Endothelial cell of umbilical vein (primary cell): ENCODE measurements around the gene KRTAP3-2.

Experiments
- EZH2 ChIP-seq: IDR thresholded peaks from 2 replicates; pipeline ENCODE4 v1.6.1; 2012; ENCODE audit warnings: borderline replicate concordance, low read depth, mild to moderate bottlenecking, moderate library complexity, low read length, inconsistent platforms; ENCODE audit not compliant: severe bottlenecking
- GATA2 ChIP-seq: IDR thresholded peaks from 2 replicates; pipeline ENCODE4 v1.7.0; 2011; ENCODE audit warnings: low read depth, mild to moderate bottlenecking, moderate library complexity, mixed read lengths, low read length; ENCODE audit not compliant: insufficient read length, insufficient read depth
- POLR2A ChIP-seq: IDR thresholded peaks from 2 replicates; pipeline ENCODE4 v1.6.1; 2012; ENCODE audit warnings: low read depth, mild to moderate bottlenecking, control low read depth, low read length
- POLR2AphosphoS5 ChIP-seq: IDR thresholded peaks from 2 replicates; pipeline ENCODE4 v1.6.1; 2012; ENCODE audit warnings: low read depth, mild to moderate bottlenecking, control low read depth, low read length, moderate library complexity; ENCODE audit not compliant: insufficient read depth
- TF ChIP-seq, protein P1 (sequence below), 2 donors: IDR thresholded peaks; 1 replicate in 1 of 2; 2 replicates in 1 of 2; pipeline ENCODE4 v1.5.1; 2011; ENCODE audit warnings: low read length in 2 of 2, mild to moderate bottlenecking in 2 of 2, moderate library complexity in 2 of 2, control low read depth in 1 of 2, inconsistent platforms in 1 of 2, low read depth in 1 of 2; ENCODE audit not compliant: insufficient read depth in 1 of 2; ENCODE audit errors: extremely low read depth in 1 of 2
- TF ChIP-seq, protein P2 (sequence below): IDR thresholded peaks from 2 replicates; pipeline ENCODE4 v1.6.1; 2011; ENCODE audit not compliant: insufficient read depth, insufficient read length

DNA sequence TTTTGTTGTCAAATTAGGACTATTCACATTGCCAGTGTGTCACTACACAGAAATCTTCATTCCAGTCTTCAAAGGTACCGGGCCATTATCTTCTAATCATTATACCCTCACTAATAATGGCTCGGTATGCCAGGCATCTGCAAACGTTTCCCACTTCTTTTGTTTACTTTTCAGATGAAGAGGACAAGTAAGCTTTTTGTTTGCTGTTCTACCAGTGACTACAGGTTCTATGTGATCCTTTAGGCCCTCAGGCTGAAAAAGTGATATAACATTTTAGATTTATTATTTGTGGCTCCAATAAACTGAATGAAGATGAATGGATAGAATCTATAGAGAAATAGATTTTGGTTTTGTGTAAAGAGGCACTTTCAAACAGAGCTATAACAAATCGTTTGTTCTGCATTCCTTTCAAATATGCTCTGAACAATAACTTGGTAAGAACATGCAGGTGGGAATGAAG lies 9.6 kb upstream of the KRTAP3-2 start:
- TF ChIP-seq EZH2 (no peak), POLR2AphosphoS5 (no peak), POLR2A (no peak), GATA2 (no peak)
- TF ChIP-seq, protein P1, sequence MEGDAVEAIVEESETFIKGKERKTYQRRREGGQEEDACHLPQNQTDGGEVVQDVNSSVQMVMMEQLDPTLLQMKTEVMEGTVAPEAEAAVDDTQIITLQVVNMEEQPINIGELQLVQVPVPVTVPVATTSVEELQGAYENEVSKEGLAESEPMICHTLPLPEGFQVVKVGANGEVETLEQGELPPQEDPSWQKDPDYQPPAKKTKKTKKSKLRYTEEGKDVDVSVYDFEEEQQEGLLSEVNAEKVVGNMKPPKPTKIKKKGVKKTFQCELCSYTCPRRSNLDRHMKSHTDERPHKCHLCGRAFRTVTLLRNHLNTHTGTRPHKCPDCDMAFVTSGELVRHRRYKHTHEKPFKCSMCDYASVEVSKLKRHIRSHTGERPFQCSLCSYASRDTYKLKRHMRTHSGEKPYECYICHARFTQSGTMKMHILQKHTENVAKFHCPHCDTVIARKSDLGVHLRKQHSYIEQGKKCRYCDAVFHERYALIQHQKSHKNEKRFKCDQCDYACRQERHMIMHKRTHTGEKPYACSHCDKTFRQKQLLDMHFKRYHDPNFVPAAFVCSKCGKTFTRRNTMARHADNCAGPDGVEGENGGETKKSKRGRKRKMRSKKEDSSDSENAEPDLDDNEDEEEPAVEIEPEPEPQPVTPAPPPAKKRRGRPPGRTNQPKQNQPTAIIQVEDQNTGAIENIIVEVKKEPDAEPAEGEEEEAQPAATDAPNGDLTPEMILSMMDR (IDR thresholded peaks at IDR 0.05; ENCODE audit: extremely low read depth in 1 of 2, insufficient read depth in 1 of 2, low read depth in 1 of 2, low read length in 2 of 2) = no peak
- TF ChIP-seq, protein P2, sequence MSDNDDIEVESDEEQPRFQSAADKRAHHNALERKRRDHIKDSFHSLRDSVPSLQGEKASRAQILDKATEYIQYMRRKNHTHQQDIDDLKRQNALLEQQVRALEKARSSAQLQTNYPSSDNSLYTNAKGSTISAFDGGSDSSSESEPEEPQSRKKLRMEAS = no peak
